Hematopoietic multipotent progenitor cell treated with erythropoietin and hydrocortisone succinate and interleukin-3 and kit ligand, for 6 days (in vitro differentiated cells): ENCODE results near the gene RASSF3.
A peak's percentile ranks its signal among the peaks of the same experiment; 100 is the strongest.
"Not testable (repeated sequence)": the region's sequence is repeated elsewhere in the genome, so short reads cannot be mapped to it uniquely, and the experiment has no call there.

Source experiments
- DNase-seq: peaks from one replicate; pipeline ENCODE4 v3.0.0-alpha.2; 2015

The RASSF3 gene

DNA sequence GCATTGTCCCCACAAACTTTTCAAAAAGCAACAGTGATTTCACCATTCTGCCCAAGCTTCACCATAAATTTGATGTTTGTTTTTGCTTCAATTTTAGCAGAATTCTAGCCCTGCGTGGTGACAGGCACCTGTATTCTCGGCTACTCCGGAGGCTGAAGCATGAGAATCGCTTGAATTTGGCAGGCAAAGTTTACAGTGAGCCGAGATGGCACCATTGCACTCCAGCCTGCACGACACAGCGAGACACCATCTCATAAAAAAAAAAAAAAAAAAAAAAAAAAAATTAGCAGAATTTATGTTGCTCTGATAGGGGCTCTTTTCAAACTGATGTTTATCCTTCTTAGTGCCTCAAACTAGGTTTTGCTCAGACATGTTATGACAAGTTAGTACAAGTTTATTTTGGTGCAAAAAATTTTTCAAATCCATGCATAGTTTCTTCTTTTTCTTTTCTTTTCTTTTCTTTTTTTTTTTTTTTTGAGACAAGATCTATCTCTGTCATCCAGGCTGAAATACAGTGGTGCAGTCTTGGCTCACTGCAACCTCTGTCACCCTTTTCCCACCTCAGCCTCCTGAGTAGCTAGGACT is 24.3 kb downstream of the RASSF3 start:
- no peak for DNase-seq

- no peak for DNase-seq
Observed at GRCh38 chr12:64635356-64635998, 25.2 kb downstream of the RASSF3 start.

GRCh38 chr12:64636856-64637255 is 26.6 kb downstream of the RASSF3 start:
- no peak for DNase-seq

GRCh38 chr12:64639466-64639865 is 29.2 kb downstream of the RASSF3 start:
- no peak for DNase-seq

DNA sequence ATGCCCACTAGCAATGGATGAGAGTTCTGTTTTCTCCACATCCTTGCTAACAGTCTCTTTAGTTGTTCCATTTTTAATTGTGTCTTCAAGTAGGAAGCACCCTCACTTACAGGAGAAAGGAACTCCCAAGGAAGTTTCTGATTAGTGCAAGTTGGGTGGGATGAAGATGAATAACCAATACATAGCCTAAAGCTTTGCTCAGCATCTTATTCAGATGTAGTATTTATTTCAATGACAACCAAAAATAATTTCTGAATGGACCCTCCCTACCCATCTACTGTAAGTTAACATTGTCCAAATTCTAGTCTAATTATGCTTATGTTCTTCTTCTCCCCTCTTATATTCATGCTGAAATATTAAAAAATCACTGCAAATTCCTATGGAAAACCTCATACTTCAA is 36.0 kb downstream of the RASSF3 start:
- no peak for DNase-seq

GRCh38 chr12:64649487-64649886 is 39.2 kb downstream of the RASSF3 start:
- DNase-seq: no peak

GRCh38 chr12:64650762-64651161 is 40.5 kb downstream of the RASSF3 start:
- no peak for DNase-seq

DNA sequence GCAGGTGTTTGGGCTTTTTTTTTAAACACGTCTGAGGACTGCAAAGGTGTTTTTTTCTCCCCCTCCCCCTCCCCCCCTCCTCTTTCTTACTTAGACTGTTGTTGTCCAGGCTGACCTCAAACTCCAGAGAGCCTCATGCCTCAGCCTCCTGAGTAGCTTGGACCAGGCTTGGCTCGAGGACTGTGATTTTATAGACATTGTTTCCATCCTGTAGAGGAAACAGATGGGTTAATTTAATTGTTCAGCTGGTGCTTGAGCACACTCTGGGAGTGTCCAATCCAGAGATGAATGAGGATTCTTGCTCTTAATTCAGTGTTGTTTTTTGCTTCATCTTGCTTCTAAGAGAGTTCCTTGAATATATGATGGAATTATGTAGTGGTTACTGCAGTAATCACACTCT is 42.1 kb downstream of the RASSF3 start:
- DNase-seq: no peak

GRCh38 chr12:64653123-64653522 is 42.8 kb downstream of the RASSF3 start:
- no peak for DNase-seq

- not testable (repeated sequence) for DNase-seq
Observed at GRCh38 chr12:64653907-64654306, 43.6 kb downstream of the RASSF3 start.

DNA sequence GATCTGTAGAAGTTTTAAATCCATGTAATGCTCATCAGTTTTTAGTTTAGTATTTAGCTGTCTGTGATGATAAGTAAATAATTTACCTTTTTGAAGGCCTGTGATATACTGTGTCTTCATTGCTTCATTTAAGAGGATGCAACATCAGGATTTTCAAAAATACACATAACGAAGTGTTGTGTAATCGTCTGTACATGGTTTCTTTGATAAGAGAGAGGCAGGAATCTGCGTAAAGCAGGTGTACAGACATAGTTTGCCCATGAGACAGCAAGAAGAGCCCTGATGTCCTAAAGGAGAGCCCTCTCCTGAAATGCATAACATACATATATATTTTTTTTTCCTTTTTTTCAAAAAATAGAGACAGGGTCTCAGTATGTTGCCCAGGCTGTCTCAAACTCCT is 44.8 kb downstream of the RASSF3 start:
- peak; percentile 23 for DNase-seq

DNA sequence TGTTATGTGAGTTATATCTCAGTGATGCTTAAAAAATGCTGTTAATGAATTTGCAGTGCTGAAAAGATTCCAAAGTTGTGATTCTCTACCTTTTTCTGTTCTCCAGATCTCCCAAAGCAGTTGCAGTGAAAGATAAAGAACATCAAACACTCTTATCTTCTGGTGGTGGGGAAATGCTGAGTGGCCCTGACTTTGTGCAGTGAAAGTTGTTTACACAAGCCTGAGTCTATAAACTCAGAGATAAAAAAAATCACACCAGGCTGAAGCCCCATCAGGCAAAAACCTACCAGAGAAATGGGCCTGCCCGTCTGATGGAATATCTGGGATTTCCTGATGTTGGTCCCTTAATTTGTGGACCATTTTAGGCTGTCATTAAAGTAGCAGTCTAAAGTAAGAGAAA is 46.1 kb downstream of the RASSF3 start:
- peak; percentile 22 for DNase-seq

DNA sequence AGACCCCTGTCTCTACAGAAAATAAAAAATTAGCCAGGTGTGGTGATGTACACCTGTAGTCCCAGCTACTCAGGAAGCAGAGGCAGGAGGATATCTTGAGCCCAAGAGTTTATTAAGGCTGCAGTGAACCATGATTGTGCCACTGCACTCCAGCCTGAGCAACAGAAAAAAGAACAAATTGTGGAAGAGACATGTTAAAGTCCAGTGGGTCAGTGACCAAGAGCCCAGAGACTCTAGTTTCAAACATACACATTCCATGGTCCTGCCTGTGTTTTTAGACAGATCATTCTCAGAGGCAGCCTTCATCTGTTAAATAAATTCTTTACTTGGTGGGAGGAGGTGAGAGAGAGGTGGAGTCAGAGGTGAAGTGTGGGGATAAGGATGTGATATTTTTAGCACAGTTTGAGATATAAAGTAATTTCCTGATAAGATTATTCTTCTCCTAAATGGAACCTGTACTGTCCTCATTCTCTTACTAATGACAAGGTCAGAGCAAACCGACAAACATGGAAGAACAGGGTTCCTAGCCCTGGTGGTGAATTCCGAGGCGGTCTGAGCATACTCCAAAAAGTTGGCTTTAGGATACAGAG is 48.7 kb downstream of the RASSF3 start:
- DNase-seq: no peak

GRCh38 chr12:64660237-64661018 is 50.1 kb downstream of the RASSF3 start:
- DNase-seq: no peak

GRCh38 chr12:64663015-64663414 is 52.7 kb downstream of the RASSF3 start:
- no peak for DNase-seq

DNA sequence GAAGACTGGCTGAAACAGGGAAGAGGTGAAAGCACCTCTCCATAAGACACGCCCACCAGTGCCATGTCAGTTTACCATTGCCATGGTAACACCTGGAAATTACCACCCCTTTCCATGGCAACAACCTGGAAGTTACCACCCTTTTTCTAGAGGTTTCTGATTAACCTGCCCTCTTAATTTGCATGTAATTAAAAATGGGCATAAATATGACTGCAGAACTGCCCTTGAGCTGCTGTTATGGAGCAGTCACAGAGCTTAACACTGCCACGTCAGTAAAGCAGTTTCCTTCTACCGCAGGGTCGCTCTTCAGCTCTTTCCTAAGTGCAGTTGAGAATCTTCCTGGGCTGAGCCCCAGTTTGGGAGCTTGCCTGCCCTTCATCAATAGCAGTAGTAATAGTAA is 55.2 kb downstream of the RASSF3 start:
- peak; percentile 24 for DNase-seq

DNA sequence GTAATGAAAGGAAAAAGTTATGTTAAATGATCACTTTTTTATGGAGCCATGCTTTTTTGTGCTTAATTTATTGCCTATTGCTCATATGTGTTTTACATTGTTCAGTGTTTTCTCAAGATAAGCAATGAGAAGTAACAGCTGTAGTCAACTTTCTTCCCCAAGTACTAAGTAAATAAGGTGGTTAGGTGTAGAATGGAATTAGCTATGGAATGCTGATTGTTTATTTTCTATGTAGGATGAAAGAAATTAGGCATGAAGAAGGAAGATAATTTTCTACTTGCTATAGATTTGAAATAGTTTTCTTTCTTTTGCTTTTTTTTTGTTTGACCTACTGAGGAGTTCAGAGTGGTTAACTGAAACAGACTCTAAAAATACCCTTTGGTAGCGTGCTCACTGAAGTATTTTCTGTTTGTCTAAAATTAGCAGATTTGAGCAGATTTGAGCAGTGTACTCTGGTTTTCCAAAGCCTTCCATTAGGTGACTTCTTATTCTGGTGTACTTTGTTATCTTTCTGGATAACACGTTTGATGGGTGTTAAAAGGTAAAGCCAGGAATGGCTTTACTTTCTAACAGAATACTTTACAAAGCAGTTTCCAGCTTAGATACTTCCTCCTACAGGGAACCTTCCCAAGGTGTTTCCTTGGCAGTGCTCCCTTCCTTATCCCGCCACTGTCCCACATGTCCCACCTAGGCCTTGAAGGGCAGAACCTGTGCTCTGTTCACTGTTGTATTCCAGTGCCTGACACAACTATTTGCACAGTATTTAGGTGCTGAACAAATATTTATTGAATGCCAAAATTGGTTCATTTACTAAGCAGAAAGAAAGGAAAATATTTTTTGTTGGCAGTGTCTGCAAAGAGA is 56.0 kb downstream of the RASSF3 start:
- no peak for DNase-seq

DNA sequence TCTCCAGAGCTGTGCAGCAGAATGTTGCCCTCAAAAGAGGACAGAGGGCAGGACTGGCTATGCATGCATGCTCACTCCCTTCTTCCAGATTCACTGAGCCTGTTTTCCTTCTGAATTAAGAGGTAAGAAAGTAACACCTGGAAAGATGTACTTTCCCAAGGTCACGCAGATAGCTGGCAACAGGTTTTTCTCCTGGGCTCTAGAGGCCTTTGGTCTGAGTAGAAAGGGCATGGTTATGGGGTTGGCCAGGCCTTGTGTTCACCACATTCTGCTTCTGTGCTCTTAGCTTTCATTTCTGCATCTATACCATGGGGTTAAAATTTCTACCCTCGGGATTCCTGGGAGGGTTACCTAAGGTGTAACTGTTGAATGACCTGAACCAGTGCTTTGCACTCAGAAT is 57.5 kb downstream of the RASSF3 start:
- DNase-seq: no peak

DNA sequence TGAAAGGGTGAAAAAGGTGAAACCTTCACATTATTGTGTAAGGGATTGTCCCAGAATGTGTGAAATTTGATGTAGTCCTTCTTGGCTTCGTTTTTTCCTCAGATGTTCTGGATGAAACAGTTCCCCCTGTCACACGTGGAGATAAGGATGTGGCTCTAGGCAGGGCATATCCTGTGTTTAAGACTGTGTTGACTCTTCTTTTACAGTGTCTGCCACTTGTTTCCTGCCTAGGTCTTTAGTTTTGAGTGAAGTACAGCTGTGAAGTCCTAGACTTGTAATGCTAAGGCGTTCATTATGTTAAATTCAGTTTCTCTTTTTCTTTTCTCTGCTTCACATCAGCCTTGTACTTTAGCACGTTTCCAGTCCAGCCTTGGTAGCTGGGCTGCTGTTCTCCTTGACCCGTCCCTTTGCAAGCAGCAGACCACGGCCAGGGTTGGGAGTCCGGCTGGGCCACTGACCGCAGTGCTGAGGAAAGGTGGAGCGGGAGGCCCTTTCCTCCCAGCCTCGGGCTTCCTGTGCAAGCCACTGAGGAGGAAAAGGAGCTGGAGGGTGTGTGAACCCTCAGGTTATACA is 59.1 kb downstream of the RASSF3 start:
- peak; percentile 62 for DNase-seq

DNA sequence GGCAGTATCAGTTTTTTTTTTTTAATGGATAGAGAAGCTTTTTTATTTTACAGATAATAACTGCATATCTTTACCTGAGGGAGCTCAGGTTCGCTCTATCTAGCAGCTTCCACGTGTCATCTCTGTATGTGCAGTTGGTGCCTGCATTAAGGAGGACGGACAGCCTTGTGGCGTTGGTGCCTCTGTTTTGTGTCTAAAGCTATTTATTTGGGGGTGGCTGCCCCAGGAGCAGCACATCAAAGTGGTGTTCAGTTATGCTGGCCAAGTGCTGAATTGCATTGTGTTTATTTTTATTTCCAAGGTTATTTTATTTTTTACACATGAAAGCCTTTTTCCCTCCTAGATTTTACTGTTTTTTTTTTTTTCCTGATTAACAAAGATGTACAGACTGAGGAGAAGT is 59.7 kb downstream of the RASSF3 start:
- DNase-seq: peak; percentile 39

DNA sequence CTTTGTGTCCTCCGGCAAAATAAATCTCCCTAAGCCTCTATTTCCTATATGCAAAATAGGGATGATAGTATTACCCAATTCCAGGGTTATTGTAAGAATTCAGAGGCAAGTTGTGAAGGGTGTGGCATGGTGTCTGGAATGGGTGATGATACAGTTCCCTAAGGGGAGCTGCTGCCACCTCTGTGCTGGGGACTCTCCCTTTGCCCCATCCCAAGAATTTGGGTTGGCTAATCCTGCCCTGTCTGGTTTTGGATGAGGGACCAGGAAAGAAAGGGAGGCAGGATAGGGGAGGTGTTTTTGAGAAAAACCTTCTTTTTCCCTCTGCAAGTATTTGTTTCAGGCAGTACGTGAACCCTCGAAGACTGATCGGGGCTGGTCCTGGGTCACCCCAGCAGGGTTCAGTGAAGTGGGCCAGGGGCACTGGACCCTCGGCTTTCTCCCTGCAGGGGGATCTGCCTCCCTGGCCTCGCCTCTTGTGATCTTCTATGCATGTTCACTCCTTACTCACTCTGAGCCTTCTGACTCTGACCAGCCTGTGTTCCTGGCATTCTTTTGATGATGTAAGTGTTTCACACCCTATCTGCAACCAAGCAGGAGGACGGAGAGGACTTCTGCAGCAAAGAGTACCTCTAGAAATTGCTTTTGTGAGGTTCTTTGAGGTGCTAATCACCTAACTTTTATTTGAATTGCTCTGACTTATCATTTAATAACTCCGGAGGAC is 60.8 kb downstream of the RASSF3 start:
- peak; percentile 22 for DNase-seq

DNA sequence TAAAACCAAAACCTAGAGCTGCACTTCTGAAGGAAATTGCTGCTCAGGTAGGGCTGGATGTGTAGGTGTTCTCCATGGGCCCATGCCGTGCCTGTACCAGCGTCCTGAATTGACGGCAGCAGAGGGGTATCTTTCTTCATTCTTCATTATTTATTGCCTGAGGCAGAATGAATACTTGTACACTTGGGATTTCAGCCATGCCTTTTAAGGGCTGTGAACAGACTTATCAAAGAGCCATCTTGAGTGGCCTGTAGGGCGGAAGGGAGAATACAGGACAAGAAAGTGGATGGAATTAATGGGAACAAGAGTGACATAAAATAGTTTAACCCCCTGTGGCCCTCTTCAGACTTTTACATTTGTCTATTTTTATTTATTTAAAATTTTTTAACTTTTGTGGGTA is 61.4 kb downstream of the RASSF3 start:
- no peak for DNase-seq
